HepG2 (cell line): Measurements from ENCODE around the gene TBL3. TPM values are rescaled to one million over a fixed set of nuclear protein-coding genes. Genes with fewer than 3 reads are reported as not detected.

Source experiments
- ARID5B ChIP-seq: IDR thresholded peaks from 2 replicates; pipeline ENCODE4 v1.4.0; 2020; ENCODE audit warnings: mild to moderate bottlenecking, missing genetic modification reagents
- CCAR2 ChIP-seq: fragments of 200-400 bp; formaldehyde crosslinking; optimal IDR thresholded peaks from 2 replicates; pipeline ENCODE3; 2018; ENCODE audit warnings: low read depth, mild to moderate bottlenecking, low read length, moderate library complexity
- DZIP1 ChIP-seq: sonication (generic); formaldehyde crosslinking; IDR thresholded peaks from 2 replicates; pipeline ENCODE4 v1.5.0; 2020; ENCODE audit warnings: mild to moderate bottlenecking, missing genetic modification reagents
- FOXM1 ChIP-seq: sonication (generic); formaldehyde crosslinking; IDR thresholded peaks from 2 replicates; pipeline ENCODE4 v1.5.0; 2020; ENCODE audit warnings: missing genetic modification reagents
- HBP1 ChIP-seq: IDR thresholded peaks from 2 replicates; pipeline ENCODE4 v1.6.1; 2016; ENCODE audit warnings: low read depth, control low read depth
- KDM5B ChIP-seq: sonication (generic); formaldehyde crosslinking; IDR thresholded peaks from 2 replicates; pipeline ENCODE4 v1.4.0; 2020; ENCODE audit warnings: missing genetic modification reagents, mild to moderate bottlenecking, borderline replicate concordance
- LBX2 ChIP-seq: sonication (generic); formaldehyde crosslinking; IDR thresholded peaks from 2 replicates; pipeline ENCODE4 v1.5.0; 2020; ENCODE audit warnings: missing genetic modification reagents, mild to moderate bottlenecking, borderline replicate concordance
- SRSF1 ChIP-seq: fragments of 200-400 bp; formaldehyde crosslinking; optimal IDR thresholded peaks from 2 replicates; pipeline ENCODE3; 2017; ENCODE audit warnings: mild to moderate bottlenecking, low read depth, low read length, moderate library complexity
- ZBTB1 ChIP-seq: sonication (generic); formaldehyde crosslinking; IDR thresholded peaks from 2 replicates; pipeline ENCODE4 v1.4.0; 2020; ENCODE audit warnings: missing genetic modification reagents, borderline replicate concordance
- ZBTB4 ChIP-seq: sonication (generic); formaldehyde crosslinking; IDR thresholded peaks from 2 replicates; pipeline ENCODE4 v1.4.0; 2020; ENCODE audit warnings: missing genetic modification reagents, mild to moderate bottlenecking, borderline replicate concordance
- ZNF326 ChIP-seq: sonication (generic); formaldehyde crosslinking; IDR thresholded peaks from 2 replicates; pipeline ENCODE4 v1.4.0; 2020; ENCODE audit warnings: missing genetic modification reagents, borderline replicate concordance
- ZNF788 ChIP-seq: sonication (generic); formaldehyde crosslinking; IDR thresholded peaks from 2 replicates; pipeline ENCODE4 v1.5.0; 2020; ENCODE audit warnings: mild to moderate bottlenecking, missing genetic modification reagents, borderline replicate concordance
- polyA plus RNA-seq, 8 experiments: library from polyadenylated mRNA; depleted of rRNA in 3 of 8; stranded (reverse) in 7 of 8; unstranded in 1 of 8; fragments of >200 nt; fragmentation: Illumina TruSeq in 4 of 8; extraction: Trizol in 4 of 8; gene quantifications; 2 replicates each; pipeline versions ENCODE4 v1.2.1 to v1.2.3, GENCODE V29; 2011 to 2016; ENCODE audit warnings: low read depth in 4 of 8, missing spikeins in 1 of 8, mixed read lengths in 1 of 8; ENCODE audit not compliant: insufficient read depth in 1 of 8
- total RNA-seq, 5 experiments: library from RNA; depleted of rRNA; stranded (reverse); fragments of >200 nt; fragmentation: Illumina TruSeq; extraction: Trizol; gene quantifications; 2 replicates each; pipeline ENCODE4 v1.2.3, GENCODE V29; 2016; ENCODE audit warnings: low read depth in 1 of 5

Gene TBL3
- total and polyA plus RNA-seq, 2 of the 13 experiments (the other 11 are each of a cell fraction or from before 2014, with no cell fraction given) = 16.8 to 38.0 TPM

GRCh38 chr16:1959269-1960039 is 12.4 kb upstream of the TBL3 start, which contains the start of gene NDUFB10 (continued):
- peak; percentile 76 for TF ChIP-seq DZIP1
- no peak for TF ChIP-seq ZNF326
- TF ChIP-seq KDM5B = peak; percentile 83; the same call in 1 of the 2 replicates
- TF ChIP-seq ZBTB4 (CRISPR knock-in tag) = no peak
- peak; percentile 88; the same call in 1 of the 2 replicates for TF ChIP-seq ZNF788 (CRISPR knock-in tag)
- TF ChIP-seq SRSF1 = peak; percentile 51
- TF ChIP-seq LBX2 = 0 out of 2 replicates have a peak, but pooled peaks have one; percentile 69
- no peak for TF ChIP-seq CCAR2
- peak; percentile 53; the same call in 1 of the 2 replicates for TF ChIP-seq ARID5B (CRISPR knock-in tag)
- no peak; the same call in 1 of the 2 replicates for TF ChIP-seq HBP1
- no peak for TF ChIP-seq ZBTB1
- no peak for TF ChIP-seq FOXM1
